B cell (primary cell): Measurements from ENCODE around the gene SIRT4.

Experiments
- EZH2 ChIP-seq: IDR thresholded peaks from 2 replicates; pipeline ENCODE4 v1.6.1; 2012; ENCODE audit warnings: borderline replicate concordance, low read depth, mild to moderate bottlenecking, moderate library complexity, low read length; ENCODE audit not compliant: insufficient read depth, poor library complexity, severe bottlenecking
- TF ChIP-seq, protein P1 (sequence below): fragments of 200-600 bp; IDR thresholded peaks from one replicate; pipeline ENCODE4 v1.8.0; 2022; ENCODE audit warnings: antibody characterized with exemption, mild to moderate bottlenecking

- TF ChIP-seq, protein P1, sequence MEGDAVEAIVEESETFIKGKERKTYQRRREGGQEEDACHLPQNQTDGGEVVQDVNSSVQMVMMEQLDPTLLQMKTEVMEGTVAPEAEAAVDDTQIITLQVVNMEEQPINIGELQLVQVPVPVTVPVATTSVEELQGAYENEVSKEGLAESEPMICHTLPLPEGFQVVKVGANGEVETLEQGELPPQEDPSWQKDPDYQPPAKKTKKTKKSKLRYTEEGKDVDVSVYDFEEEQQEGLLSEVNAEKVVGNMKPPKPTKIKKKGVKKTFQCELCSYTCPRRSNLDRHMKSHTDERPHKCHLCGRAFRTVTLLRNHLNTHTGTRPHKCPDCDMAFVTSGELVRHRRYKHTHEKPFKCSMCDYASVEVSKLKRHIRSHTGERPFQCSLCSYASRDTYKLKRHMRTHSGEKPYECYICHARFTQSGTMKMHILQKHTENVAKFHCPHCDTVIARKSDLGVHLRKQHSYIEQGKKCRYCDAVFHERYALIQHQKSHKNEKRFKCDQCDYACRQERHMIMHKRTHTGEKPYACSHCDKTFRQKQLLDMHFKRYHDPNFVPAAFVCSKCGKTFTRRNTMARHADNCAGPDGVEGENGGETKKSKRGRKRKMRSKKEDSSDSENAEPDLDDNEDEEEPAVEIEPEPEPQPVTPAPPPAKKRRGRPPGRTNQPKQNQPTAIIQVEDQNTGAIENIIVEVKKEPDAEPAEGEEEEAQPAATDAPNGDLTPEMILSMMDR: no peak
- TF ChIP-seq EZH2: no peak
Observed at GRCh38 chr12:120350576-120351350, 48.6 kb downstream of the SIRT4 start.
